GM12892 (cell line): Measurements from ENCODE around the gene ACOT13.

Source experiments
- POLR2A ChIP-seq: IDR thresholded peaks from 2 replicates; pipeline ENCODE4 v1.6.1; 2011; ENCODE audit warnings: low read depth, low read length, control low read depth
- POLR2AphosphoS5 ChIP-seq: IDR thresholded peaks from 2 replicates; pipeline ENCODE4 v1.6.1; 2011; ENCODE audit warnings: low read depth, low read length, control low read depth

DNA sequence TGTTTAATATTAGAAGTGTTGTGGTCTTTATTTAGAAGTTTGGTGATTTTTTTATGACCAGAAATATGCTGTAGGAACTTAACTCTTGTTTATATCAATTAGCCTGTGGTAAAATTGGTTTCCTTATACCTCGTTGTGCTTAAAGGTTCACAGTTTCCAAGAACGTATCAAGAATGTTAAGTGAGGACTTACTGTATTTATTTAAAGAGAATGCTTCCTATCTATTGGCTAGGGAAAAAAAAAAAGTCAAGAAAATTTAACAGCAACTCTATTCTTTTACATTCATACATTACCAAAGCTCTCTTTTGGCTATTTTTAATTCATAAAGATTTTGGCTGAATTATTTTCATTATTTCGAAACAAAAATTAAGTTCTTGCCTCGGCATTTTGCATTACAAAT lies 22.5 kb upstream of the ACOT13 start:
- TF ChIP-seq POLR2A: no peak
- no peak for TF ChIP-seq POLR2AphosphoS5
